Stimulated activated CD8-positive, alpha-beta memory T cell treated with anti-CD3 and anti-CD28 coated beads, Interleukin-7, amount 100 ng/mL, for 4 hours (primary cell): ENCODE measurements around the gene FGF18.
"Not testable (repeated sequence)": the region's sequence is repeated elsewhere in the genome, so short reads cannot be mapped to it uniquely, and the experiment has no call there.

Experiments
- DNase-seq, 2 donors: peaks; one replicate each; pipeline ENCODE4 v3.0.0-alpha.2; 2020; ENCODE audit warnings: low read depth in 2 of 2

FGF18 gene

DNA sequence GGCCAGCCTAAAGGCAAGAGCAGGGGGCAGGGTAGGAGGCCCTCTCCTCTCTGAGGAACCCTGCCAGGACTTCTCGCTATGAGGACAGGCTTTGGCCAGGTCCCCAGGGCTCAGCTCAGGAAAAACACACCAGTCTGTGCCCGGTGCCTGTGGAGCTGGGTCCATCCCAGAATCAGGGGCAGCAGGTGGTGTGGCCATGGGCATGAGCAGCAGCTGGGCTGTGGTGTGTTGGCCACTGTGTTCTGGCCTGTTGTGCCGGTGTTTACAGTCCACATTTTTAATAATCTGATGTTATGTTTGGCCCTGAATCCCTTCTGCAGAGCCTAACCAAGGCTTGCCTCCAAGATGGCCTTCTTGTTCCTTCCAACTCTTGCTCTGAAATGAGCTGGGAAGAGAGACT is 77.0 kb downstream of the FGF18 start:
- no peak for DNase-seq

DNA sequence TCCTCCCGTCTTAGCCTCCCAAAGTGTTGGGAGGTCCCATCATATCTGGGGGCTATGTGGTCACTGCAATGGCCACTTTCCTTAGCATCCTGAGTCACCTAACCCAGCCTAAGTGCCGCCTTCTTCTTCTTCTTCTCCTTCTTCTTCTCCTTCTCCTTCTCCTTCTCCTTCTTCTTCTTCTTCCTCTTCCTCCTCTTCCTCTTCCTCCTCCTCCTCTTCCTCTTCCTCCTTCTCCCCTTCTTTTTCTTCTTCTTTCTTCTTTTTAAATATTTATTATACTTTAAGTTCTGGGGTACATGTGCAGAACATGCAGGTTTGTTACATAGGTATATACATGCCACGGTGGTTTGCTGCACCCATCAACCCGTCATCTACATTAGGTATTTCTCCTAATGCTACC is 78.0 kb downstream of the FGF18 start:
- not testable (repeated sequence) for DNase-seq

DNA sequence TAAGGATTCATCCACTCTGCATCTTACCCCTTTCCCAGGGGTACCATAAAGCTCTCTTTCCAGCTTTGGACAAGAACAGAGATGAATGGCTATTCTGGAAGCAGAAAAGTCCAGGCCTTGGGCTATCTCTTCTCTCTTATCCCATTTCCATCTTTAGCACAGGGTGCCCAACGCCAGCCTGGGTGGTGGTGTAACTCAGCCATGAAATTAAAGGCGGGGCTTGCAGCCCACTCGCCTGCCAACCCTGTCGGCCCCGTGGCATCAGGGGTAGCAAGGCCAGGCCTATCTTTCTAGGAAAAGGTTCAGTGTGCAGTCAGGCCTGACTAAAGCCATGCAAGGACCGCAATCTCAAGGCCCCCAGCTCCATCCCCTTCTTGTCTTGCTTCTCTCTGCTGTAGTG is 78.7 kb downstream of the FGF18 start:
- no peak for DNase-seq

DNA sequence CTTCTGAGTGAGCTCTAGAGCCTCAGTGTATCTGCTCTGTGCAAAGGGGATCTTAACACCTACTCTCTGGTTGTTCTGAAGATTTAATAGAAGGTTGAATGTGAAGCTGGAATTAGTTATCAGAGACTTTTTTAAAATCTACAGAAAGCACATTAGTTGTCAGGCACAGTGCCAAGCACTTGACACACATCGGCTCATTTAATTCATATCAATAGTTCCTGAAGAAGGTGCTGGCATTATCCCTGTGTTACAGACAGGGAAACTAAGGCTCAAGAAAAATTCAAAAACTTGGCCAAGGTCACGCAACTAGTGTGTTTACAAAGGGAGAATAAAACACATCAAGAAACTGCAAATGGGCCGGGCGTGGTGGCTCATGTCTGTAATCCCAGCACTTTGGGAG is 80.2 kb downstream of the FGF18 start:
- DNase-seq = no peak

DNA sequence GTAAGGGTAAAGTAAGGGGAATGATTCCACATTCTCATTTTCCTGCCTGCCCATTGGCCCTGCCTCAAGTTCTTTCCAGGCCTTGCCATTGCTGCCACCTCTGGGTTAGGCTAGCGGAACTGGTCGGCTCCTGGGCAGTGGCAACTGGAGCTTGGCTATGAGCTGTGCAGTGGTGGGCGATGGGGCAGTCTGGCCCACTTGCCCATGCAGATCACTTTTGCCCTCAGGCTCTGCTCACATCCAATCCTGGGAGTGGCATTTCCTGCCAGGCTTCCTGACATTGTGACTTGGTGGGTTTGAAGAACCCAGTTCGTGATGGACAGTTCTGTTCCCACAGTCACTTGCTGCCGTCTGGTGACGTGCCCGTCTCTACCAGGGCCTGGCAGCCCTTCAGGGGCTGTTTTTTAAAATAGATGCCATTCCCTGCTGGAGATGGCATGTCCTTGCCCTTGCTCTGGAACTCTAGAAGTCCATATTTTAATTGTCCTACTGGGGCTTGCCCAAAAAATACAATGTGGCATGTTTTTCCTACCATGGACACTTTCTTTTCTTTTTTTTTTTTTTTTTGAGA is 86.1 kb downstream of the FGF18 start:
- no peak for DNase-seq

DNA sequence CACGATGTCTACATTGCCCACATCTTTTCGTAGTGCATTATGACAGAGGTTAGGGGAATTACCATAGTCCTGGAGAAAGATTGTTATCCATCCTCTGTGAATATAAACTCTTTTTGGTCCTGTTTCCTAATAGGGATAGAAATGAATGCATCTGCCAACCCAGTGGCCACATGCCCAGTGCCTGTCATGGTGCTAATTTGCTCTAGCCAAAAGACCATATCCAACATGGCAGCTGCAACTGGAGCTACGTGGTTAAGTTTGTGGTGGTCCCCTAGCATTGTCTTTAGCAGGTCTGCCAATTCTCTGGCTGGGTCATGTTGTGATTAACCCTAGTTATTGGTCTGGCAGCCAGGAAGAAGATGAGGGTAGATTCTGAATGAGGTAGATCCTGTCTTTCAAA is 87.5 kb downstream of the FGF18 start:
- no peak for DNase-seq
